Measurements from ENCODE around the gene CCDC107. TPM values are rescaled to one million over a fixed set of nuclear protein-coding genes. Genes with fewer than 3 reads are reported as not detected.

Gene CCDC107
- total RNA-seq, 3 donors from 2014 or later = 25.2 to 55.8 (median 35.8) TPM

DNA sequence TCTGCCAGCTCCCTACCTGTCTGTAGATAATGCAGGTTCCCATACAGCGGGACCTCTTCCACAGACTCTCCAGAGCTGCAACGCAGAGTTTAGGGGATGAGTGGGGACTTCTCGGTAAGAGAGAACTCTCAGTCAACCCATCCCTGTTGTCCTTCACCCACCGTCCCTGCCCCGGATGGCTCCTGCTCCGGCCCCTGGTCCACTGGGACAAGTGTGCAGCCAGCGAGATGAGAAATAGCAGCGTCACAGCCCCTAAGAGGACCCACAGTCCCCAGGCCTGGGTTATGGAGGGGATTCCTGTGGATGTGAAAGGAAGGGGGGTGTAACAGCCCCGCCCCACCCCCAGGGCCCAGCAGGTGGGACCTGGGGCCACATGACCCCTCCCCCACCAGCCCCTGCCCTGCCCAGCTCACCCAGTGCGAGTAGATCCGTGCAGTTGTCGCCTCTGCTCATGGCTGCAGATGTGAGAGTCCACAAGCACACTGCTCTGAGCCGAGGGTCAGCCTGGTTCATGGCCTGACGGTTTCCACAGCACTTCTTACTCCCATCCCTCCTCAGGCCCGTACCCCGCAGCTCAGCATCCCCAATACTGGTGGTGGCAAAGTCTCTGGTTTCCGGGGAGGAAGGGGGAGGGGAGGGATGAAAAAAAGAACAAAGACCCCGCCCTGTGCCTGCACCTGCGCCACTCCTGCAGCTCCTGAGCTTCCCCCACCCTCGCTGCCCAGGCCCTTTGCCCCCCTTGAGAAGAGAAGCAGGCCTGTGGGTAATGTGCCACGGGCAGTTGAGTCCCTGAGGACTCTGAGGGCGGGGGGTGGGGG lies 7.5 kb upstream of the CCDC107 start, which contains the start of gene SIT1:
TSS of gene SIT1 (minus strand) at position 591 of the 818 bp plus-strand sequence. CDS start at position 513, 78 bp downstream.
- intact Hi-C loops (cut with DNase I, micrococcal nuclease) = no loop called here
- Histone ChIP-seq H3K4me1 (ENCODE audit: low read depth) (peaks cover 21% of the 10 kb centered on the region), H3K4me3 (no peak within 1 kb of the TSS), H3K9me3 (no peaks in the 10 kb centered on the region), H3K36me3 (ENCODE audit: low read depth) (no peaks in the 10 kb centered on the region)
- no peak for ATAC-seq
- peak in 2 of 3 donors; percentile 47 to 71 for DNase-seq
- TF ChIP-seq, protein P1, sequence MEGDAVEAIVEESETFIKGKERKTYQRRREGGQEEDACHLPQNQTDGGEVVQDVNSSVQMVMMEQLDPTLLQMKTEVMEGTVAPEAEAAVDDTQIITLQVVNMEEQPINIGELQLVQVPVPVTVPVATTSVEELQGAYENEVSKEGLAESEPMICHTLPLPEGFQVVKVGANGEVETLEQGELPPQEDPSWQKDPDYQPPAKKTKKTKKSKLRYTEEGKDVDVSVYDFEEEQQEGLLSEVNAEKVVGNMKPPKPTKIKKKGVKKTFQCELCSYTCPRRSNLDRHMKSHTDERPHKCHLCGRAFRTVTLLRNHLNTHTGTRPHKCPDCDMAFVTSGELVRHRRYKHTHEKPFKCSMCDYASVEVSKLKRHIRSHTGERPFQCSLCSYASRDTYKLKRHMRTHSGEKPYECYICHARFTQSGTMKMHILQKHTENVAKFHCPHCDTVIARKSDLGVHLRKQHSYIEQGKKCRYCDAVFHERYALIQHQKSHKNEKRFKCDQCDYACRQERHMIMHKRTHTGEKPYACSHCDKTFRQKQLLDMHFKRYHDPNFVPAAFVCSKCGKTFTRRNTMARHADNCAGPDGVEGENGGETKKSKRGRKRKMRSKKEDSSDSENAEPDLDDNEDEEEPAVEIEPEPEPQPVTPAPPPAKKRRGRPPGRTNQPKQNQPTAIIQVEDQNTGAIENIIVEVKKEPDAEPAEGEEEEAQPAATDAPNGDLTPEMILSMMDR (IDR thresholded peaks at IDR 0.05) = no peak

DNA sequence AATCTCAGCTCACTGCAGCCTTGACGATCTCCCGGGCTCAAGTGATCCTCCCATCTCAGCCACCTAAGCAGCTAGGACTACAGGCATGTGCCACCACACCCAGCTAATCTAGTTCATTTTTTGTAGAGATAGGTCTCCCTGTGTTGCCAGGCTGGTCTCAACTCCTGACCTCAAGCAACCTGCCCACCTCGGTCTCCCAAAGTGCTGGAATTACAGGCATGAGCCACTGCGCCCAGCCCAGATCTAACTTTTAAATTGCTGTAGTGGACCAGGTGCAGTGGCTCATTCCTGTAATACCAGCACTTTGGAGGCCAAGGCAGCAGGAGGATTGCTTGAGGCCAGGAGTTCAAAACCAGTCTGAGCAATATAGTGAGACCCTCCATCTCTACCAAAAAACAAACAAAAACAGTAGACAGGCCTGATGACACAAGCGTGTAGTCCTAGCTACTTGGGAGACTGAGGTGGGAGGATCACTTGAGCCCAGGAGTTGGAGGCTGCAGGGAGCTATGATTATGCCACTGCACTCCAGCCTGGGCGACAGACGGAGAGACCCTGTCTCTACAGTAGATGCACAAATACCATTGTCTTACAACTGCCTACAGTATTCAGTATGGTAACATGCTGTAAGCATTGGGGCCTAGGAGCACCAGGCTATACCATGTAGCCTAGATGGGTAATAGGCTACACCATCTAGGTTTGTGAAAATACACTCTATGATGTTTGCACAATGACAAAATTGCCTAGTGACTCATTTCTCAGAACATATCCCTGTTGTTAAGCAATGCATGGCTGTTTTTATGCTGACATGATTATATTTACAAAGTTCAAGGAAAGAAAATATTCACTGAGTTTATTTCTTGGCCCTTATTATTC lies 5.9 kb upstream of the CCDC107 start:
- ATAC-seq = peak; percentile 80
- intact Hi-C loops (cut with DNase I, micrococcal nuclease) = no loop called here
- peak in 1 of 3 donors; percentile 52 for DNase-seq
- no peaks in the 10 kb centered on the region for H3K36me3 ChIP-seq (ENCODE audit: low read depth)
- peaks cover 26% of the 10 kb centered on the region for H3K4me1 ChIP-seq (ENCODE audit: low read depth)
- H3K4me3 ChIP-seq = no peak overlapping the region
- no peaks in the 10 kb centered on the region for H3K9me3 ChIP-seq
- TF ChIP-seq, protein P1 (IDR thresholded peaks at IDR 0.05) = no peak

DNA sequence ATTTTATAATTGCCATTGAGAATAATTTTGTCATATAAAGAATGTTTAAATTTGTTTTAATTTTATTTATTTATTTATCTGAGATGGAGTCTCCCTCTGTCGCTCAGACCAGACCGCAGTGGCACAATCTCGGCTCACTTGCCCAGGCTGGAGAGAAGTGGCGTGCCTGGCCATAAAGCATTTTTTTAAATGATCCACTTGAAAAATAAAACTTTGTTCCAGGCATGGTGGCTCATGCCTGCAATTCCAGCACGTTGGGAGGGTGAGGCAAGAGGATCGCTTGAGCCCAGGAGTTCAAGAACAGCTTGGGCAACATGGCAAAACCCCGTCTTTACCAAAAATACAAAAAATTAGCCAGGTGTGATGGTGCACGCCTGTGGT lies 5.3 kb upstream of the CCDC107 start:
- Histone ChIP-seq H3K4me3 (no peak overlapping the region), H3K9me3 (no peaks in the 10 kb centered on the region), H3K4me1 (ENCODE audit: low read depth) (peaks cover 32% of the 10 kb centered on the region), H3K36me3 (ENCODE audit: low read depth) (peaks cover 3% of the 10 kb centered on the region)
- ATAC-seq = no peak
- intact Hi-C loops (cut with DNase I, micrococcal nuclease) = no loop called here
- DNase-seq = no peak
- TF ChIP-seq, protein P1 (IDR thresholded peaks at IDR 0.05) = no peak

DNA sequence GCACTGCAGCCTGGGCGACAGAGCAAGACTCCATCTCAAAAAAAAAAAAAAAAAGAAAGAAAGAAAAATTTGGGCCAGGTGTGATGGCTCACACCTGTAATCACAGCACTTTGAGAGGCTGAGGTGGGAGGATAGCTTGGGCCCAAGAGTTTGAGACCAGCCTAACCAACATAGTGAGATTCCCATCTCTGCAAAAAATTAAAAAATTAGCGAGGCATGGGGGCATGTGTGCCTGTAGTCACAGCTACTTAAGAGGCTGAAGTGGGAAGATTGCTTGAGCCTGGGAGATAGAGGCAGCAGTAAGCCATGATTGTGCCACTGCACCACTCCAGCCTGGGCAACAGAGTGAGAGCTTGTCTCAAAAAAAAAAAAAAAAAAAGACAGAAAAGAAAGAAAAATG lies 4.5 kb upstream of the CCDC107 start:
- peaks cover 5% of the 10 kb centered on the region for H3K36me3 ChIP-seq (ENCODE audit: low read depth)
- ATAC-seq (no peak), DNase-seq (no peak)
- intact Hi-C loops (cut with DNase I, micrococcal nuclease) = no loop called here
- TF ChIP-seq, protein P1 (IDR thresholded peaks at IDR 0.05) = no peak
- no peak overlapping the region for H3K4me3 ChIP-seq
- H3K4me1 ChIP-seq (ENCODE audit: low read depth) = peaks cover 35% of the 10 kb centered on the region
- no peaks in the 10 kb centered on the region for H3K9me3 ChIP-seq

DNA sequence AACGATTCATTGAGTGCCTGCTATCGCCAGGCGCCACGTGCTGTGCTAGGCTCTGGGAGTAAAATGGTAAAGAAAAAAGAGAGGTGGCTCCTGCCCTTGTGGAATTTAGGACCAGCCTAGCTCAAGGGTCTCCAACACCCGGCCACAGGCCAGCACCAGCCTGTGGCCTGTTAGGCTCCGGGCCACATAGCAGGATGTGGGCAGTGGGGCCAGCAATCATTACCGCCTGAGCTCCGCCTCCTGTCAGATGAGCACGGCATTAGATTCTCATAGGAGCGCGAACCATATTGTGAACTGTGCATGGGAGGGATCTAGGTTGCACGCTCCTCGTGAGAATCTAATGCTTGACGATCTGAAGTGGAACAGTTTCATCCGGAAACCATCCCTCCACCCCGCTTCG lies 1.7 kb upstream of the CCDC107 start:
- Histone ChIP-seq H3K36me3 (ENCODE audit: low read depth) (peaks cover 5% of the 10 kb centered on the region), H3K4me1 (ENCODE audit: low read depth) (peaks cover 57% of the 10 kb centered on the region), H3K9me3 (no peaks in the 10 kb centered on the region), H3K4me3 (no peak overlapping the region)
- DNase-seq = no peak
- no peak for ATAC-seq
- intact Hi-C loops (cut with DNase I, micrococcal nuclease) = loop anchor here in 1 of 2 donors (5.0 kb wide), 1 partner anchor 76 kb away; the partner anchor contains the start of genes CREB3 and TLN1
- TF ChIP-seq, protein P1 (IDR thresholded peaks at IDR 0.05) = no peak

All from mucosa of descending colon (tissue), 3 donors.